HL-60 (cell line): Measurements from ENCODE around the gene AQP7.

ENCODE experiments used
- POLR2AphosphoS5 ChIP-seq: IDR thresholded peaks from 2 replicates; pipeline ENCODE4 v1.6.1; 2012; ENCODE audit warnings: low read depth
- SPI1 ChIP-seq: IDR thresholded peaks from 2 replicates; pipeline ENCODE4 v1.6.1; 2012; ENCODE audit warnings: low read depth, mild to moderate bottlenecking, borderline replicate concordance
- TF ChIP-seq, protein P1 (sequence below): IDR thresholded peaks from one replicate; pipeline ENCODE4 v1.5.1; 2011; ENCODE audit warnings: low read length, control low read depth, inconsistent platforms; ENCODE audit not compliant: insufficient read depth

DNA sequence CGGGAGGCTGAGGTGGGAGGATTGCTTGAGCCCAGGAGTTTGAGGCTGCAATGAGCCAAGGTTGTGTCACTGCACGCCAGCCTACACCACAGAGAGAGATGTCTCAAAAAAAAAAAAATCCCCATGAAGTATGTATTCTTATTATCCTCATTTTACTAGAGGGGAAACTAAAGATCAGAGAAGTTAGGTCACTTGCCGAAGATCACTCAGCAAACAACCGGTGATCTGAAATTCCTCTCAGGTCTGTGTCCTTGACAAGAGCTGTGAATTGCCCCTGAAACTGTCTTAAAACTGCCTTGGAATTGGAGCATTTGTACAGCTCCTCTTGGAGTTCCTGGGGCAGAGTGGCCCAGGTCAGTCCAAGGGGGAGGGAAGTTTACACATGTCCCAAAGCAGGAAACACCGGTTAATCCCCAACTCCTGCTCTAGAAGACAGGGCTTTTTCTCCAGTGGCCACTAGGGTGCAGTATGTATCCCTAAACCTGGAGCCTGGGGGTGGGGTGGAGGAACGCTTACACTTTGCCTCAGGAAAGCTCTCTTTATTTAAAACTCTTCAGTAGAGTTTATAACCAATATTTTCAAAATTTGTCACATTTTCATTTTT lies 27.6 kb downstream of the AQP7 start:
- TF ChIP-seq, protein P1, sequence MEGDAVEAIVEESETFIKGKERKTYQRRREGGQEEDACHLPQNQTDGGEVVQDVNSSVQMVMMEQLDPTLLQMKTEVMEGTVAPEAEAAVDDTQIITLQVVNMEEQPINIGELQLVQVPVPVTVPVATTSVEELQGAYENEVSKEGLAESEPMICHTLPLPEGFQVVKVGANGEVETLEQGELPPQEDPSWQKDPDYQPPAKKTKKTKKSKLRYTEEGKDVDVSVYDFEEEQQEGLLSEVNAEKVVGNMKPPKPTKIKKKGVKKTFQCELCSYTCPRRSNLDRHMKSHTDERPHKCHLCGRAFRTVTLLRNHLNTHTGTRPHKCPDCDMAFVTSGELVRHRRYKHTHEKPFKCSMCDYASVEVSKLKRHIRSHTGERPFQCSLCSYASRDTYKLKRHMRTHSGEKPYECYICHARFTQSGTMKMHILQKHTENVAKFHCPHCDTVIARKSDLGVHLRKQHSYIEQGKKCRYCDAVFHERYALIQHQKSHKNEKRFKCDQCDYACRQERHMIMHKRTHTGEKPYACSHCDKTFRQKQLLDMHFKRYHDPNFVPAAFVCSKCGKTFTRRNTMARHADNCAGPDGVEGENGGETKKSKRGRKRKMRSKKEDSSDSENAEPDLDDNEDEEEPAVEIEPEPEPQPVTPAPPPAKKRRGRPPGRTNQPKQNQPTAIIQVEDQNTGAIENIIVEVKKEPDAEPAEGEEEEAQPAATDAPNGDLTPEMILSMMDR: peak; percentile 71
- TF ChIP-seq SPI1 (no peak), POLR2AphosphoS5 (no peak)
